ENCODE measurements around the gene ATL2.

Gene ATL2

GRCh38 chr2:38256610-38257009 lies 120.5 kb downstream of the ATL2 start:
- H3K4me3 ChIP-seq (ENCODE audit: low read depth, low read length) = no peak overlapping the region
- TF ChIP-seq, protein P1, sequence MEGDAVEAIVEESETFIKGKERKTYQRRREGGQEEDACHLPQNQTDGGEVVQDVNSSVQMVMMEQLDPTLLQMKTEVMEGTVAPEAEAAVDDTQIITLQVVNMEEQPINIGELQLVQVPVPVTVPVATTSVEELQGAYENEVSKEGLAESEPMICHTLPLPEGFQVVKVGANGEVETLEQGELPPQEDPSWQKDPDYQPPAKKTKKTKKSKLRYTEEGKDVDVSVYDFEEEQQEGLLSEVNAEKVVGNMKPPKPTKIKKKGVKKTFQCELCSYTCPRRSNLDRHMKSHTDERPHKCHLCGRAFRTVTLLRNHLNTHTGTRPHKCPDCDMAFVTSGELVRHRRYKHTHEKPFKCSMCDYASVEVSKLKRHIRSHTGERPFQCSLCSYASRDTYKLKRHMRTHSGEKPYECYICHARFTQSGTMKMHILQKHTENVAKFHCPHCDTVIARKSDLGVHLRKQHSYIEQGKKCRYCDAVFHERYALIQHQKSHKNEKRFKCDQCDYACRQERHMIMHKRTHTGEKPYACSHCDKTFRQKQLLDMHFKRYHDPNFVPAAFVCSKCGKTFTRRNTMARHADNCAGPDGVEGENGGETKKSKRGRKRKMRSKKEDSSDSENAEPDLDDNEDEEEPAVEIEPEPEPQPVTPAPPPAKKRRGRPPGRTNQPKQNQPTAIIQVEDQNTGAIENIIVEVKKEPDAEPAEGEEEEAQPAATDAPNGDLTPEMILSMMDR (IDR thresholded peaks at IDR 0.05; ENCODE audit: low read depth, low read length) = no peak

- H3K4me3 ChIP-seq (ENCODE audit: low read depth, low read length) = no peak overlapping the region
- TF ChIP-seq, protein P1 (IDR thresholded peaks at IDR 0.05; ENCODE audit: low read depth, low read length) = no peak
Measured at GRCh38 chr2:38255211-38255610, 121.9 kb downstream of the ATL2 start.

DNA sequence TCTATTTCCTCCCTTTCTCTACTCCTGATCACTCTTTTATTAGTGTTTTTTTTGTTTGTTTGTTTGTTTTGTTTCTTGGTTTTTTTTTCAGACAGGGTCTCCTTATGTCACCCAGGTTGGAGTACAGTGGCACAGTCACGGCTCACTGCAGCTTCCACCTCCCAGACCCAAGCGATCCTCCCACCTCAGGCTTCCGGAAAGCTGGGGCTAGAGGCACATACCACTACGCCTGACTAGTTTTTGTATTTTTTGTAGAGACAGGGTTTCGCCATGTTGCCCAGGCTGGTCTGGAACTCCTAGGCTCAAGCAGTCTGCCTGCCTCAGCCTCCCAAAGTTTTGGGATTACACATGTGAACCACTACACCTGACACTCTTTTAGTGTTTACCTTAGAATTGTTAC lies 122.3 kb downstream of the ATL2 start:
- TF ChIP-seq, protein P1 (IDR thresholded peaks at IDR 0.05; ENCODE audit: low read depth, low read length) = no peak
- no peak overlapping the region for H3K4me3 ChIP-seq (ENCODE audit: low read depth, low read length)

- TF ChIP-seq, protein P1 (IDR thresholded peaks at IDR 0.05; ENCODE audit: low read depth, low read length) = no peak
- H3K4me3 ChIP-seq (ENCODE audit: low read depth, low read length) = no peak overlapping the region
Measured at GRCh38 chr2:38251940-38252339, 125.1 kb downstream of the ATL2 start.

GRCh38 chr2:38248707-38249106 lies 128.4 kb downstream of the ATL2 start:
- no peak overlapping the region for H3K4me3 ChIP-seq (ENCODE audit: low read depth, low read length)
- TF ChIP-seq, protein P1 (IDR thresholded peaks at IDR 0.05; ENCODE audit: low read depth, low read length) = no peak

DNA sequence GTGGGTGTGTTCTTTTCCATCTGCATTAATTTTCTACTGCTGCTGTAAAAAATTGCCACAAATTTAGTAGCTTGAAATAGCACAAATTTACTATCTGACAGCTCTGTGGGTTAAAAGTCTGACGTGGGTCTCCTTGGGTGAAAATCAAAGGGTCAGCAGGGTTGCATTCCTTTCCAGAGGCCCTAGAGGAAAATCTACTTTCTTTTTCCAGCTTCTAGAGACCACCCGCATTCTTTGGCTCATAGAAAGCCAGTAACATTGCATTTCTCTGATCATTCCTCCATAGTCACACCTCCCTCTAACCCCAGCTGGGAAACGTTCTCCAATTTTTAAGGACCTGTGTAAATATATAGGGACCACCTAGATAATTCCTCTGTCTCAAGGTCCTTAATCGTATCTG lies 128.8 kb downstream of the ATL2 start:
- TF ChIP-seq, protein P1 (IDR thresholded peaks at IDR 0.05; ENCODE audit: low read depth, low read length) = no peak

DNA sequence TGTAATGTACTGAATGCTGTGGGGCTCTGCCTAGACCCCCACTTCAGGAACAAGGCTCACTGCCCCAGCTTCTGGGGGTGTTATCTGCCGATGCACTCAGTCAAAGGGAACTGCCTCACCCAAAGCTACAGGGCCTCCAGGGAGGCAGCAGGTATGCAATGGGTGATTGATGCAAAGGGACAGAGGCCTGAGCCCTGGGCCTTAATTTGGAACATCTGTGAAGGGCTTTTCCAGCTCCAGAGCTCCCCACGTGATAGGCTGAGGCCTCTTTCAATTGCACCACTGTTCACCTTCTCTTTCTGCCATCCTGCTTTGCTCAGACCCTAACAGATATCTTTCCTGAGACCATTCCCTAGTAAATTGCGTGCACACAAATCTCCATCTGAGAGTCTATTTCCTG lies 131.0 kb downstream of the ATL2 start:
- TF ChIP-seq, protein P1 (IDR thresholded peaks at IDR 0.05; ENCODE audit: low read depth, low read length) = no peak
- H3K4me3 ChIP-seq (ENCODE audit: low read depth, low read length) = no peak overlapping the region

More for the DNA sequence above, 128.8 kb downstream of the ATL2 start:
- H3K4me3 ChIP-seq (ENCODE audit: low read depth, low read length) = no peak overlapping the region
